ENCODE data around the gene SGMS1. TPM values are rescaled to one million over a fixed set of nuclear protein-coding genes. Genes with fewer than 3 reads are reported as not detected.

The SGMS1 gene
- total and polyA plus RNA-seq, 2 donors (not counting 3 experiments of a cell fraction or from before 2014, with no cell fraction given), result 9.7 to 23.7 TPM

- Histone ChIP-seq H3K27ac (ENCODE audit: insufficient read depth, low read depth, low read length) (no peak overlapping the region), H3K27me3 (ENCODE audit: control insufficient read depth in 2 of 2, insufficient read depth in 2 of 2, low read length in 2 of 2) (no peaks in the 10 kb centered on the region), H4K20me1 (replicated peaks; ENCODE audit: control insufficient read depth, extremely low read depth, insufficient read depth, low read length) (no peaks in the 10 kb centered on the region), H2AFZ (ENCODE audit: low read depth, low read length) (no peak overlapping the region), H3K4me1 (ENCODE audit: control insufficient read depth, extremely low read depth, insufficient read depth, low read length) (peaks cover 9% of the 10 kb centered on the region), H3K9me3 (replicated peaks; ENCODE audit: control insufficient read depth, insufficient read depth, low read length) (no peaks in the 10 kb centered on the region), H3K9ac (replicated peaks; ENCODE audit: extremely low read depth, insufficient read depth, low read length) (no peak overlapping the region), H3K36me3 (ENCODE audit: control insufficient read depth in 2 of 2, extremely low read depth in 1 of 2, insufficient read depth in 2 of 2, low read length in 2 of 2) (no peaks in the 10 kb centered on the region), H3K9me1 (replicated peaks; ENCODE audit: control insufficient read depth, extremely low read depth, insufficient read depth, low read length) (no peaks in the 10 kb centered on the region), H3K79me2 (ENCODE audit: control insufficient read depth, insufficient read depth, low read length) (no peaks in the 10 kb centered on the region), H3K4me2 (ENCODE audit: insufficient read depth, low read length) (no peak overlapping the region), H3K4me3 (replicated peaks in 1 of 3; ENCODE audit: insufficient read depth in 1 of 3, low read depth in 1 of 3, low read length in 3 of 3) (no peak overlapping the region)
- dilution Hi-C loops (cut with MboI; ENCODE audit: extremely low pct_ligation_motif_present, low sequenced_read_pairs), result no loop called here
- no peak for DNase-seq (ENCODE audit: low read depth, low spot score)
- ChIA-PET CTCF (no interaction called here), POLR2A (no interaction called here)
- TF ChIP-seq JUN (IDR thresholded peaks at IDR 0.05; ENCODE audit: borderline replicate concordance, insufficient read depth, insufficient read length, low read depth) (no peak), FOS (IDR thresholded peaks at IDR 0.05; ENCODE audit: borderline replicate concordance, insufficient read depth, low read length) (no peak), EZH2 (IDR thresholded peaks at IDR 0.05; ENCODE audit: borderline replicate concordance, low read depth, low read length, severe bottlenecking) (no peak), MYC (IDR thresholded peaks at IDR 0.05; ENCODE audit: low read depth, low read length) (no peak), CTCF (IDR thresholded peaks at IDR 0.05; ENCODE audit: extremely low read depth in 1 of 2, insufficient read depth in 1 of 2, low read depth in 1 of 2, low read length in 2 of 2) (no peak), POLR2AphosphoS5 (IDR thresholded peaks at IDR 0.05; ENCODE audit: insufficient read depth, low read depth, low read length) (no peak), GATA2 (IDR thresholded peaks at IDR 0.05; ENCODE audit: insufficient read depth, insufficient read length, low read depth, low read length) (no peak), MAX (IDR thresholded peaks at IDR 0.05; ENCODE audit: insufficient read depth, insufficient read length) (no peak), POLR2A (IDR thresholded peaks at IDR 0.05; ENCODE audit: low read depth, low read length) (no peak)
- intact Hi-C loops (cut with micrococcal nuclease), result no loop called here
- FAIRE-seq, result no peak
- BruUV-seq (replicated peaks), result no TSS peak
Observed at GRCh38 chr10:50541921-50542320, 81.8 kb downstream of the SGMS1 start.

All from endothelial cell of umbilical vein (primary cell).